Breast epithelium (tissue), 4 donors: ENCODE results near the gene EIF5AL1. TPM values are rescaled to one million over a fixed set of nuclear protein-coding genes. Genes with fewer than 3 reads are reported as not detected.

Source experiments
- DNase-seq, 2 donors: peaks; one replicate each; pipeline ENCODE4 v3.0.0-alpha.2; 2019; ENCODE audit warnings: low spot score in 2 of 2
- H3K27ac ChIP-seq, 2 donors: fragments of 200-600 bp; sonication (generic) in 1 of 2; one replicate each; pipeline ENCODE4 v1.5.1; 2016 to 2019; ENCODE audit warnings: mild to moderate bottlenecking in 1 of 2
- H3K27me3 ChIP-seq, 2 donors: fragments of 200-600 bp; sonication (generic) in 1 of 2; one replicate each; pipeline versions ENCODE4 v1.5.1 to v1.6.0; 2017 to 2019; ENCODE audit warnings: control low read depth in 1 of 2, mild to moderate bottlenecking in 1 of 2
- H3K36me3 ChIP-seq: fragments of 200-600 bp; one replicate; pipeline ENCODE4 v1.5.1; 2019
- H3K4me1 ChIP-seq, 2 donors: fragments of 200-600 bp; sonication (generic); one replicate each; pipeline ENCODE4 v1.5.1; 2016 to 2019; ENCODE audit warnings: control low read depth in 1 of 2
- H3K4me3 ChIP-seq, 3 donors: fragments of 200-600 bp; sonication (generic); 1 replicate in 2 of 3; 2 replicates in 1 of 3; pipeline ENCODE4 v1.5.1; 2016 to 2019; ENCODE audit warnings: mild to moderate bottlenecking in 3 of 3, moderate library complexity in 2 of 3
- H3K9me3 ChIP-seq, 2 donors: fragments of 200-600 bp; sonication (generic) in 1 of 2; one replicate each; pipeline ENCODE4 v1.5.1; 2016 to 2019; ENCODE audit warnings: control low read depth in 1 of 2
- CTCF ChIP-seq, 3 donors: fragments of 450-650 bp; IDR thresholded peaks; one replicate each; pipeline ENCODE4 v1.5.1; 2016 to 2017; ENCODE audit warnings: antibody characterized with exemption in 3 of 3, mild to moderate bottlenecking in 3 of 3, moderate library complexity in 3 of 3
- POLR2A ChIP-seq: fragments of 450-650 bp; IDR thresholded peaks from one replicate; pipeline ENCODE4 v1.6.1; 2016; ENCODE audit warnings: antibody characterized with exemption, mild to moderate bottlenecking, moderate library complexity
- POLR2AphosphoS5 ChIP-seq, 3 donors: sonication (generic); formaldehyde crosslinking; IDR thresholded peaks; one replicate each; pipeline ENCODE4 v1.6.1; 2017; ENCODE audit warnings: antibody characterized with exemption in 3 of 3
- intact Hi-C: fragments of 100-400 bp; cut with DNase I; formaldehyde crosslinking; loops from one replicate; pipeline ENCODE4 v1.15.1; 2023; ENCODE audit warnings: low total_unique reads
- total RNA-seq, 3 donors: library from RNA; depleted of rRNA; stranded (reverse); fragments of >200 nt; gene quantifications; one replicate each; pipeline ENCODE4 v1.1.0, GENCODE V29; 2016

Gene EIF5AL1
- total RNA-seq, 3 donors from 2014 or later: under 0.01 to 0.16 (median 0.15) TPM

- no peaks in the 10 kb centered on the region for H3K27me3 ChIP-seq
- DNase-seq: peak in 1 of 2 donors; percentile 55
- TF ChIP-seq POLR2A (no peak), POLR2AphosphoS5 (IDR thresholded peaks at IDR 0.05) (peak in 1 of 3 donors; percentile 10), CTCF (IDR thresholded peaks at IDR 0.05) (peak; percentile 60 to 71 (median 62))
- H3K36me3 ChIP-seq: no peaks in the 10 kb centered on the region
- no peaks in the 10 kb centered on the region for H3K9me3 ChIP-seq
- peak overlapping the region; percentile 76 to 88 for H3K27ac ChIP-seq
- H3K4me3 ChIP-seq: no peak overlapping the region
- no peaks in the 10 kb centered on the region for H3K4me1 ChIP-seq
- intact Hi-C loops: no loop called here
Observed at GRCh38 chr10:79487296-79488194, 24.8 kb upstream of the EIF5AL1 start.

- H3K4me1 ChIP-seq: no peaks in the 10 kb centered on the region
- DNase-seq: peak in 1 of 2 donors; percentile 80
- H3K4me3 ChIP-seq: no peak overlapping the region
- peak overlapping the region; percentile 76 to 88 for H3K27ac ChIP-seq
- intact Hi-C loops: no loop called here
- no peaks in the 10 kb centered on the region for H3K9me3 ChIP-seq
- no peaks in the 10 kb centered on the region for H3K36me3 ChIP-seq
- H3K27me3 ChIP-seq: no peaks in the 10 kb centered on the region
- TF ChIP-seq POLR2AphosphoS5 (IDR thresholded peaks at IDR 0.05) (peak in 2 of 3 donors; percentile 26 to 52), CTCF (IDR thresholded peaks at IDR 0.05) (no peak), POLR2A (no peak)
Observed at GRCh38 chr10:79488336-79488735, 24.0 kb upstream of the EIF5AL1 start.

GRCh38 chr10:79488870-79489269, 23.5 kb upstream of the EIF5AL1 start:
- intact Hi-C loops: no loop called here
- no peak for DNase-seq
- H3K36me3 ChIP-seq: no peaks in the 10 kb centered on the region
- no peaks in the 10 kb centered on the region for H3K4me1 ChIP-seq
- H3K27ac ChIP-seq: peak overlapping the region; percentile 76 to 88
- H3K27me3 ChIP-seq: no peaks in the 10 kb centered on the region
- H3K4me3 ChIP-seq: no peak overlapping the region
- no peaks in the 10 kb centered on the region for H3K9me3 ChIP-seq
- TF ChIP-seq POLR2AphosphoS5 (IDR thresholded peaks at IDR 0.05): no peak
- TF ChIP-seq POLR2A: no peak
- TF ChIP-seq CTCF (IDR thresholded peaks at IDR 0.05): no peak

GRCh38 chr10:79490400-79491142, 21.8 kb upstream of the EIF5AL1 start:
- H3K27ac ChIP-seq: peak overlapping the region in 1 of 2 donors; percentile 55

More at GRCh38 chr10:79490400-79491142, 21.8 kb upstream of the EIF5AL1 start:
- intact Hi-C loops: loop anchor here (5.0 kb wide), 1 partner anchor 103 kb away; no protein-coding TSS in a partner anchor
- no peak overlapping the region for H3K4me3 ChIP-seq
- no peak for DNase-seq
- no peaks in the 10 kb centered on the region for H3K9me3 ChIP-seq
- TF ChIP-seq CTCF (IDR thresholded peaks at IDR 0.05) (no peak), POLR2AphosphoS5 (IDR thresholded peaks at IDR 0.05) (no peak), POLR2A (no peak)
- no peaks in the 10 kb centered on the region for H3K36me3 ChIP-seq
- no peaks in the 10 kb centered on the region for H3K4me1 ChIP-seq
- H3K27me3 ChIP-seq: no peaks in the 10 kb centered on the region
